Right cardiac atrium (tissue), 5 donors: ENCODE measurements around the gene JAML. TPM values are rescaled to one million over a fixed set of nuclear protein-coding genes. Genes with fewer than 3 reads are reported as not detected.
A peak's percentile ranks its signal among the peaks of the same experiment; 100 is the strongest.

Source experiments
- ATAC-seq, 2 donors: fragments of 200-7000 bp; cut with Tn5 transposase; one replicate each; pipeline versions ENCODE4 v1.8.0 to v1.9.1; 2020; ENCODE audit warnings: moderate library complexity in 2 of 2, mild to moderate bottlenecking in 1 of 2
- DNase-seq, 3 donors: peaks; one replicate each; pipeline ENCODE4 v3.0.0-alpha.2; 2020
- H3K27ac ChIP-seq: one replicate; pipeline ENCODE4 v1.5.1; 2013; ENCODE audit warnings: mild to moderate bottlenecking, low read length, control low read depth, moderate library complexity
- H3K27me3 ChIP-seq: one replicate; pipeline ENCODE4 v1.6.1; 2013; ENCODE audit not compliant: control insufficient read depth, insufficient read depth
- H3K4me1 ChIP-seq: one replicate; pipeline ENCODE4 v1.6.1; 2013; ENCODE audit warnings: low read length; ENCODE audit not compliant: control insufficient read depth, insufficient read depth
- H3K4me3 ChIP-seq: one replicate; pipeline ENCODE4 v1.5.1; 2013; ENCODE audit warnings: low read length, control low read depth
- H3K9me3 ChIP-seq: one replicate; pipeline ENCODE4 v1.6.1; 2013; ENCODE audit warnings: low read length; ENCODE audit not compliant: control insufficient read depth
- WGBS: extraction: QIAGEN DNeasy Blood & Tissue Kit; methylation state at CpG from one replicate; pipeline ENCODE4 v1.1.7; 2013; 5-methylcytosine and 5-hydroxymethylcytosine counted together
- intact Hi-C, 4 donors: fragments of 100-400 bp; cut with DNase I; formaldehyde crosslinking; loops; one replicate each; pipeline versions ENCODE4 v1.11.0 to v1.14.0; 2022 to 2023
- polyA plus RNA-seq: library from polyadenylated mRNA; stranded (reverse); fragments of 200-250 nt; gene quantifications from one replicate; pipeline ENCODE4 v1.2.3, GENCODE V29; 2013
- total RNA-seq, 4 donors: library from RNA; stranded (reverse); fragmentation: NEBNext Ultra II Directional; extraction: Animal tissue kit (Norgen Biotek cat#: 25700); gene quantifications; one replicate each; pipeline ENCODE4 v1.2.1, GENCODE V29; 2021
- donor health status: healthy with polysubstance abuse.
- donor health status: DM: no; HTN: yes; CAD: no.
- donor health status: DM: no; HTN: no; CAD: no.
- donor health status: DM: no; HTN: yes; CAD: no; lungs with severe emphysema.
- donor health status: DM: yes; HTN: yes; CAD: no.

JAML gene
- total and polyA plus RNA-seq, 5 donors, result 2.0 to 8.0 (median 2.6) TPM

DNA sequence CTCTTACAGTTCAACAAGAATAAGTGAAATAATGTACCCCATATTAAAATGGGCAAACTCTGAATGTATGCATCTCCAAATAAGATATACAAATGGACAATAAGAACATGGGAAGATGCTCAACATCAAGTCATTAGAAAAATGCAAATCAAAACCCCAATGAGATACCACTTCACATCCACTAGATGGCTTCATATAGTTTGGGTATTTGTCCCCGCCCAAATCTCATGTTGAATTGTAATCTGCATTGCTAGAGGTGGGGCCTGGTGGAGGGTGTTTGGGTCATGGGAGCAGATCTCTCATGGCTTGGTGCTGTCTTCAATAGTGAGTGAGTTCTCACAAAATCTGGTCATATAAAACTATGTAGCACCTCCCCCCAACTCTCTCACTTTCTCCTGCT, 33.6 kb upstream of the JAML start:
- intact Hi-C loops, result no loop called here
- DNase-seq (no peak), ATAC-seq (no peak)
- H3K27ac ChIP-seq, result no peak overlapping the region
- H3K27me3 ChIP-seq, result no peaks in the 10 kb centered on the region
- no peaks in the 10 kb centered on the region for H3K4me1 ChIP-seq
- H3K4me3 ChIP-seq, result no peak overlapping the region
- WGBS, result 0% methylated on average over 1 of the region's 1 CpG
- no peaks in the 10 kb centered on the region for H3K9me3 ChIP-seq

- H3K27ac ChIP-seq, result no peak overlapping the region
- intact Hi-C loops, result no loop called here
- H3K27me3 ChIP-seq, result no peaks in the 10 kb centered on the region
- peak overlapping the region; percentile 62 for H3K4me3 ChIP-seq
- ATAC-seq (no peak), DNase-seq (no peak)
- H3K9me3 ChIP-seq, result no peaks in the 10 kb centered on the region
- H3K4me1 ChIP-seq, result no peaks in the 10 kb centered on the region
- 71% methylated on average over 3 of the region's 3 CpGs for WGBS
Measured at GRCh38 chr11:118252688-118253087, 27.9 kb upstream of the JAML start.

DNA sequence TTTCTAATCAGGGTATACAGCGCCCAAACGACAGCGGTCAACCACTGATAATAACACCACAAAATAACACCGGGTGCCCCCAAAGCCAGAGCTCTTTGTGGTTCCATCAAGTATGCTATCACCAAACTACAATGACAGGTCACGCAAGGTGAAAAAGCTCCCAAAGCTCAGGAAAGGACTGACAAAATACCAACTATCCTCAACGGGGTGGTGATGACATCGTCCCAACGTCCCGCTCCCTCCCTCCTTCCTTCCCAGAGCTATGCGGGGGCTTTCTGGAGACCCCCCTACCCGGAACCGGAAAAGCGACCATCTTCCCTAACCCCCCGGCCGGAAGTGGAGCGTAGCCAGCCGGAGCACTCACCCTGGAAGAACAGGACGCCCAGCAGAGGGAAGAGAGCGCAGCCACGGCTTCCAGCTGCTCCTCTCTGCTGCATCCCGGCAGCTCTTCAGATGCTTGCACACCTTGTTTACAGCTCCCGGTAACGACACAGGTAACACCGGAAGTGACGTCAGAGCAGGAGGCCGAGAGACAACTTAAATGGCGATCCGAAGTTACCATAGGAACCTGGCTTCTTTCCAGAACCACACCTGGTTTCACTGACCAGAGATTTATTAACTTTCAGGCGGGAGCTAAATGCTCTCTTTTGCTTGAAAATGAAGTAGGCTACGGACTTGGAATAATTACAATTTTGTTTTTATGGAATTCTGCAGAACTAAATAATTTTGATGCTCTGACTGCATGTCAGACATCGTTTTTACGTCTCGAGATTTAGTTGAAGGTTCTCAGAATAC, 27.2 kb upstream of the JAML start, which contains the start of gene MPZL3:
Gene MPZL3, minus strand, starts transcription at position 508 of the 795 bp plus-strand sequence. Its CDS starts 71 bp downstream, at position 437.
- H3K4me3 ChIP-seq, result peak within 1 kb of the TSS; percentile 62
- H3K27ac ChIP-seq, result peak within 1 kb of the TSS; percentile 60
- 8% methylated on average over 33 of the region's 33 CpGs for WGBS
- H3K4me1 ChIP-seq, result no peaks in the 10 kb centered on the region
- H3K27me3 ChIP-seq, result no peaks in the 10 kb centered on the region
- ATAC-seq, result peak; percentile 81 to 85
- intact Hi-C loops, result no loop called here
- H3K9me3 ChIP-seq, result no peaks in the 10 kb centered on the region
- DNase-seq, result peak; percentile 61 to 85 (median 79)

- Histone ChIP-seq H3K27ac (no peak overlapping the region), H3K9me3 (no peaks in the 10 kb centered on the region), H3K27me3 (no peaks in the 10 kb centered on the region), H3K4me1 (no peaks in the 10 kb centered on the region), H3K4me3 (no peak overlapping the region)
- ATAC-seq (no peak), DNase-seq (no peak)
- 61% methylated on average over 1 of the region's 1 CpG for WGBS
- intact Hi-C loops, result no loop called here
Measured at GRCh38 chr11:118247041-118247440, 22.2 kb upstream of the JAML start.

GRCh38 chr11:118245936-118246562, 21.2 kb upstream of the JAML start:
- no peak for ATAC-seq
- H3K9me3 ChIP-seq, result no peaks in the 10 kb centered on the region
- intact Hi-C loops, result no loop called here
- no peaks in the 10 kb centered on the region for H3K27me3 ChIP-seq
- H3K4me1 ChIP-seq, result peaks cover 2% of the 10 kb centered on the region
- no peak overlapping the region for H3K27ac ChIP-seq
- DNase-seq, result no peak
- H3K4me3 ChIP-seq, result no peak overlapping the region
- WGBS, result 83% methylated on average over 3 of the region's 3 CpGs

DNA sequence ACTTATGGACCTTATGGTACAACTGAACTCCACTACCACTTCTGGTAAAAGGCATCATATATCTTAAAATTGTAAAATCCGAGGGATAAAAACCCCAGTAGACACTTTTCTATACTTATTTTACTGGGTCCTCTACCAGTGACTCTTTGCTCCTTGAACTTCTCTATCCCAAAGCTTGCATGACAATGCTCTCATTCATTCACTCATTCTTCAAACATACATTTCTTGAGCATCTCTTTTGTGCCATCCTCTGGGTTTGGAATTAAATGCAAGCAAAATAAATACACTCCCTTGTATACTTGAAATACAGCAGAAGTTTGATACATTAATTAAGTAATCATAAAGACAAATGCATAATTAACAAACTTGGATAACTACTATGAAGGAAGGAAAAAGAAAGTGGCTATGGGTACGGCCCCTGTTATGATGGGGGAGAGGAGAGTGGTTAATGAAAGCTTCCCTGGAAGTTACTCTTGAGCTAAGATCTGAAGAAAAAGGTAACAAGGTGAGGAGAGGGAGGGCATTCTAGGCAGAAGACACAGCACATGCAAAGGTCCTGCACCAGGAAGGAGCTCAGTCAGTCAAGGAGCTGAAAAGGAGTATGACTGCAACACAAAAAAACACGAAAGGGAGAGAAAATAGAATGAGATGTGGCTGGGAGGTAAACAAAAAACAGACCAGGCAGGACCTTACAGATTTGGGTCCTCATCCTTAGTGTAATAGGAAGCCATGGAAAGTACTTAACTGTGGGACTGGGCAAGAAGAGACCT, 19.4 kb upstream of the JAML start:
- intact Hi-C loops, result no loop called here
- no peak for ATAC-seq
- Histone ChIP-seq H3K27me3 (no peaks in the 10 kb centered on the region), H3K27ac (no peak overlapping the region), H3K4me3 (no peak overlapping the region), H3K4me1 (peaks cover 2% of the 10 kb centered on the region), H3K9me3 (no peaks in the 10 kb centered on the region)
- WGBS, result 57% methylated on average over 3 of the region's 3 CpGs
- no peak for DNase-seq

- Histone ChIP-seq H3K4me3 (no peak overlapping the region), H3K9me3 (no peaks in the 10 kb centered on the region), H3K4me1 (peaks cover 2% of the 10 kb centered on the region), H3K27ac (no peak overlapping the region), H3K27me3 (no peaks in the 10 kb centered on the region)
- DNase-seq, result no peak
- ATAC-seq, result no peak
- 68% methylated on average over 8 of the region's 8 CpGs for WGBS
- intact Hi-C loops, result no loop called here
Measured at GRCh38 chr11:118243161-118243560, 18.4 kb upstream of the JAML start.

GRCh38 chr11:118241764-118242098, 16.9 kb upstream of the JAML start:
- WGBS, result 85% methylated on average over 1 of the region's 1 CpG
- intact Hi-C loops, result no loop called here
- no peaks in the 10 kb centered on the region for H3K9me3 ChIP-seq
- H3K4me1 ChIP-seq, result peaks cover 2% of the 10 kb centered on the region
- peak overlapping the region; percentile 58 for H3K27ac ChIP-seq
- no peak for DNase-seq
- H3K27me3 ChIP-seq, result no peaks in the 10 kb centered on the region
- no peak for ATAC-seq
- H3K4me3 ChIP-seq, result no peak overlapping the region

- H3K27me3 ChIP-seq, result no peaks in the 10 kb centered on the region
- no peaks in the 10 kb centered on the region for H3K9me3 ChIP-seq
- 44% methylated on average over 9 of the region's 9 CpGs for WGBS
- intact Hi-C loops, result no loop called here
- peak overlapping the region; percentile 86 for H3K27ac ChIP-seq
- H3K4me3 ChIP-seq, result no peak overlapping the region
- peaks cover 2% of the 10 kb centered on the region for H3K4me1 ChIP-seq
- DNase-seq, result peak in 1 of 3 donors; percentile 63
- peak; percentile 74 to 88 for ATAC-seq
Measured at GRCh38 chr11:118240999-118241763, 16.4 kb upstream of the JAML start.

GRCh38 chr11:118239509-118240205, 14.8 kb upstream of the JAML start:
- DNase-seq, result no peak
- 78% methylated on average over 5 of the region's 5 CpGs for WGBS
- intact Hi-C loops, result no loop called here
- ATAC-seq, result no peak
- peaks cover 2% of the 10 kb centered on the region for H3K4me1 ChIP-seq
- no peaks in the 10 kb centered on the region for H3K9me3 ChIP-seq
- H3K27me3 ChIP-seq, result no peaks in the 10 kb centered on the region
- no peak overlapping the region for H3K4me3 ChIP-seq
- H3K27ac ChIP-seq, result no peak overlapping the region
